Spleen (tissue), 7 donors: ENCODE data around the gene TDRD6.

Experiments
- CTCF ChIP-seq, 11 experiments: fragments of 200-600 bp in 7 of 11; fragments of 450-650 bp in 4 of 11; sonication (generic) in 4 of 11; IDR thresholded peaks in 8 of 11; conservative IDR thresholded peaks in 3 of 11; 1 replicate in 7 of 11; 2 replicates in 4 of 11; pipeline versions ENCODE4 v1.4.0 to v1.8.0; 2016 to 2021; ENCODE audit warnings: antibody characterized with exemption in 11 of 11, inconsistent platforms in 4 of 11, mild to moderate bottlenecking in 1 of 11
- POLR2A ChIP-seq, 3 donors: fragments of 450-650 bp; IDR thresholded peaks; one replicate each; pipeline ENCODE4 v1.5.1; 2017; ENCODE audit warnings: antibody characterized with exemption in 3 of 3, mild to moderate bottlenecking in 1 of 3
- POLR2AphosphoS5 ChIP-seq, 3 donors: sonication (generic); formaldehyde crosslinking; IDR thresholded peaks; one replicate each; pipeline ENCODE4 v1.5.1; 2017; ENCODE audit warnings: antibody characterized with exemption in 3 of 3
- donor health status: DM: no; HTN: no; CAD: no; lungs with moderate emphysema.
- donor health status: DM: no; HTN: no; CAD: no.
- donor health status: DM: no; HTN: no; CAD: no.

DNA sequence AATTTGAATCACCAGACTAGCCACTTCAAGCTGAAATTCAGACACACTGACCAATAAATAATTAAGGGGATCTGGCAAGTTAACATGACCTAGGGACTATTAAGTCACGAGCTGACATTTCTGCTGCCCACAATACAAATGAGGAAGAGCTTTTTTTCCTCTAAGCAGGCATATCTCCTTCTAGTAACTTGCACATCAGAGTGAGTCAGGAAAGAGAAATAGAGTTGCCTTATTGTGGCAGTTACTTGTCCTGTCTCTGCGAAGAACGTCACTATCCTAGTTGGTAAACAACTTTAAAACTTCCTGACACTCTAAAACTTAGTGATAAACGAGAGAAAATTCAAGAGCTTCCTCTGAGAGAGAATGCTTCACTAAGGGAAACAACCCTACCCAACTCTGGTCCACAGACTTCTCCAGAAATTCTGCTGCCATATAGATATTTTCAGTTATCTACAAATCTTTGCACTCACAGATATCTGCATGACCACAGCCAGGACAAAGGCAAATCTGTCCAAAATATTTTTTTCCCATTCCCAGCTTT, 43.3 kb downstream of the TDRD6 start:
- no peak for TF ChIP-seq CTCF (IDR thresholded peaks at IDR 0.05 in 8 of 11, conservative IDR thresholded peaks at IDR 0.05 in 3 of 11)
- peak in 1 of 3 donors; percentile 36 for TF ChIP-seq POLR2AphosphoS5 (IDR thresholded peaks at IDR 0.05)
- TF ChIP-seq POLR2A (IDR thresholded peaks at IDR 0.05): peak in 1 of 3 donors; percentile 21
